Type B pancreatic cell (in vitro differentiated cells): Measurements from ENCODE around the gene TTLL11. TPM values are rescaled to one million over a fixed set of nuclear protein-coding genes. Genes with fewer than 3 reads are reported as not detected.

ENCODE experiments used
- DNase-seq: peaks from one replicate; pipeline ENCODE4 v3.0.0; 2021; ENCODE audit warnings: mixed read lengths; ENCODE audit not compliant: unreplicated experiment; ENCODE audit errors: extremely low spot score
- H3K27ac Mint-ChIP-seq: 2 replicates; pipeline ENCODE4 v1.8.0; 2021; ENCODE audit warnings: mild to moderate bottlenecking, mixed read lengths
- H3K27me3 Mint-ChIP-seq: 2 replicates; pipeline ENCODE4 v1.8.0; 2021; ENCODE audit warnings: mixed read lengths
- H3K36me3 Mint-ChIP-seq: 2 replicates; pipeline ENCODE4 v1.8.0; 2021; ENCODE audit warnings: mixed read lengths
- H3K4me1 Mint-ChIP-seq: one replicate; pipeline ENCODE4 v1.8.0; 2021; ENCODE audit warnings: mixed read lengths; ENCODE audit not compliant: unreplicated experiment
- H3K4me3 Mint-ChIP-seq: 2 replicates; pipeline ENCODE4 v1.8.0; 2021; ENCODE audit warnings: mild to moderate bottlenecking, mixed read lengths
- H3K9me3 Mint-ChIP-seq: 2 replicates; pipeline ENCODE4 v1.8.0; 2021; ENCODE audit warnings: mixed read lengths
- CTCF ChIP-seq: fragments of 200-600 bp; sonication (generic); conservative IDR thresholded peaks from 2 replicates; pipeline ENCODE4 v1.5.0; 2021; ENCODE audit warnings: antibody characterized with exemption, mild to moderate bottlenecking
- total RNA-seq: library from RNA; stranded (reverse); gene quantifications from 2 replicates; pipeline ENCODE4 v1.2.1, GENCODE V29; 2021; ENCODE audit warnings: low replicate concordance

Gene TTLL11
- total RNA-seq, 1 donor from 2014 or later, result 8.6 TPM

GRCh38 chr9:122053064-122053463, 40.0 kb downstream of the TTLL11 start:
- Mint-ChIP-seq H3K4me1 (peaks cover 9% of the 10 kb centered on the region), H3K27ac (peak overlapping the region; percentile 38), H3K36me3 (no peaks in the 10 kb centered on the region), H3K9me3 (no peaks in the 10 kb centered on the region), H3K4me3 (no peak overlapping the region), H3K27me3 (no peaks in the 10 kb centered on the region)
- DNase-seq, result no peak
- no peak for TF ChIP-seq CTCF

- no peaks in the 10 kb centered on the region for H3K27me3 Mint-ChIP-seq
- H3K36me3 Mint-ChIP-seq, result peaks cover 2% of the 10 kb centered on the region
- no peaks in the 10 kb centered on the region for H3K9me3 Mint-ChIP-seq
- peaks cover 9% of the 10 kb centered on the region for H3K4me1 Mint-ChIP-seq
- DNase-seq, result no peak
- H3K4me3 Mint-ChIP-seq, result no peak overlapping the region
- no peak for TF ChIP-seq CTCF
- H3K27ac Mint-ChIP-seq, result no peak overlapping the region
These were observed 41.5 kb downstream of the TTLL11 start for GRCh38 chr9:122051351-122052321.

DNA sequence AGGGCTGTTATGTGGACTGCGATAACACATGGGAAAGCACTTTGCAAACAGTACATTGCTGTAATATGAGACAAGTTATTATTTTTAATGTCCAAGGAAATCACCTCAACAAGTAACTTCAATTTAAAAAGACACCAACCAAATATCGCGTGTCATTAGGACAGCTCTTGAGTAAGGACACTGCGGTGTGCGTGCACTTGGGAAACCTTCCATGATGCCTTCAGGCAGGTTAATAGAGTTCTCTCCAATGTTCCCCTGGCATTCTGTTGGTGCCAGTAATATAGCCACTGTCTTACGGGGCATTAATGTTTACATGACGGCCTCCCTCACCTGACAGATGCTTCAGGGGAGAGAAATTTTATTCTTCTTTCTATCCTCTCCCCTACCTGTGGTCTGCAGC, 42.9 kb downstream of the TTLL11 start:
- DNase-seq, result no peak
- Mint-ChIP-seq H3K36me3 (peaks cover 12% of the 10 kb centered on the region), H3K27ac (no peak overlapping the region), H3K27me3 (no peaks in the 10 kb centered on the region), H3K9me3 (peaks cover 5% of the 10 kb centered on the region), H3K4me1 (peaks cover 9% of the 10 kb centered on the region), H3K4me3 (no peak overlapping the region)
- no peak for TF ChIP-seq CTCF

DNA sequence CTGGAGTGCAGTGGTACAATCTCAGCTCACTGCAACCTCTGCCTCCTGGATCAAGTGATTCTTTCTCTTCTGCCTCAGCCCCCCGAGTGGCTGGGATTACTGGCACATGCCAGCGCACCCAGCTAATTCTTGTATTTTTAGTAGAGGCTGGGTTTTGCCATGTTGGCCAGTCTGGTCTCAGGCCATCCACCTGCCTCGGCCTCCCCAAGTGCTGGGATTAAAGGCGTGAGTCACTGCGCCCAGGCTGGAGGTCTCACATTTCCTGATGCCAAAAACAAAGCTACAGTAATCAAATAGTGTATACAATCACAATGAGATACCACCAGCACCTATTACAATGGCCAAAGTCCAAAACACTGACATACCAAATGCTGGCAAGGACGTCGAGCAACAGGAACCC, 51.1 kb downstream of the TTLL11 start:
- H3K4me3 Mint-ChIP-seq, result no peak overlapping the region
- H3K27me3 Mint-ChIP-seq, result no peaks in the 10 kb centered on the region
- no peak for DNase-seq
- H3K27ac Mint-ChIP-seq, result no peak overlapping the region
- H3K36me3 Mint-ChIP-seq, result peaks cover 16% of the 10 kb centered on the region
- no peaks in the 10 kb centered on the region for H3K4me1 Mint-ChIP-seq
- peaks cover 5% of the 10 kb centered on the region for H3K9me3 Mint-ChIP-seq
- TF ChIP-seq CTCF, result no peak

DNA sequence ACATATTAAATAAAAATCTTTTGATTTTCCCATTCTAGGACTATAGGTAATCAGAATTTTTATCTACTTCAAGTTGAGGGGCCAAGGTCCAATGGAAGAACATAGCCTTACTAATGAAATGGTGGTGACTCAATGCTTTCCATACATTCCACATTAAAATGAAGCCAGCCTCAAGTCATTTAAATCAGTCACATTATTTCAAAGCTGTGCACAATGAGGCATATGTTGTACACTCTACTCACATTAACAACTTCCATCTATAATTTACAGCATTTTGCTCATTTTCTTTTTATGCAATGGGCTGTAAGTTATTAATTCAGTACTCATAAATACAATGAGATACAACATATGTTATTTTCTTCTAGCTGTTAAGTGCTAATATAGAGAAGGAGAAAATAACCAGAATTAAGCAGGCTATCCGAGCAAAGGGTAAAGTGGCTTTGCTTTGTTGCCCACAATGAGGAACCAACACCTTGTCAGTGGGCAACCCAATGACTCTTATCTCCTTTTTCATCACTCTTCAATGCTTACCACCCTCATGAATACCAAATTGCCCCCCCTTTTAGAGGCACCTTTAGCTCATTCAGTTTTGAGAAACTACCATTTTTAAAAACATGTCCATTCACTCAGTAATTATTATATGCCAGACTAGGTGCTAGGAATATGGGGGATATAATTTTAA, 52.4 kb downstream of the TTLL11 start:
- Mint-ChIP-seq H3K36me3 (peaks cover 7% of the 10 kb centered on the region), H3K4me1 (no peaks in the 10 kb centered on the region), H3K27ac (no peak overlapping the region), H3K4me3 (no peak overlapping the region), H3K9me3 (peaks cover 3% of the 10 kb centered on the region), H3K27me3 (no peaks in the 10 kb centered on the region)
- DNase-seq, result no peak
- TF ChIP-seq CTCF, result no peak
